ENCODE measurements around the gene PCBP2.
"Not testable (repeated sequence)": the region's sequence is repeated elsewhere in the genome, so short reads cannot be mapped to it uniquely, and the experiment has no call there.

PCBP2 gene

DNA sequence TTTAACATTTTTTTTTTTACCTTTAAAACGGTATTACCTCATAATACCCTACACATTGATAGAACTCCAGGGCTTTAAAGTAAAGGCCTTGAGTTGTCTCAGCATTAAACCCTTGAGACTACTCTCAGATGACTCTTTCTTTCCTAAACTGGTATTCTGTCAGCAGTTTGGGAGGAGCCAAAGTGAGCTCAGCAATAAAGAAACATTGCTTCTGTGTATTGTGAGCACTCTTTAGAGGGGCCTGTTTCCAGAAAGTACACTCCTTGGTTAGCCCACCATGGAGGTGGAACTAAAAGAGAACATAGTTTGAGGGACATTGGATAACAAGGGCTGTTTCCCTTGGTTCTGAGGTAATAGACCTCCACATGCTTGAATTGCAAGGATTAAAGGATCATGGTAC lies 27.0 kb downstream of the PCBP2 start:
- TF ChIP-seq, protein P1, sequence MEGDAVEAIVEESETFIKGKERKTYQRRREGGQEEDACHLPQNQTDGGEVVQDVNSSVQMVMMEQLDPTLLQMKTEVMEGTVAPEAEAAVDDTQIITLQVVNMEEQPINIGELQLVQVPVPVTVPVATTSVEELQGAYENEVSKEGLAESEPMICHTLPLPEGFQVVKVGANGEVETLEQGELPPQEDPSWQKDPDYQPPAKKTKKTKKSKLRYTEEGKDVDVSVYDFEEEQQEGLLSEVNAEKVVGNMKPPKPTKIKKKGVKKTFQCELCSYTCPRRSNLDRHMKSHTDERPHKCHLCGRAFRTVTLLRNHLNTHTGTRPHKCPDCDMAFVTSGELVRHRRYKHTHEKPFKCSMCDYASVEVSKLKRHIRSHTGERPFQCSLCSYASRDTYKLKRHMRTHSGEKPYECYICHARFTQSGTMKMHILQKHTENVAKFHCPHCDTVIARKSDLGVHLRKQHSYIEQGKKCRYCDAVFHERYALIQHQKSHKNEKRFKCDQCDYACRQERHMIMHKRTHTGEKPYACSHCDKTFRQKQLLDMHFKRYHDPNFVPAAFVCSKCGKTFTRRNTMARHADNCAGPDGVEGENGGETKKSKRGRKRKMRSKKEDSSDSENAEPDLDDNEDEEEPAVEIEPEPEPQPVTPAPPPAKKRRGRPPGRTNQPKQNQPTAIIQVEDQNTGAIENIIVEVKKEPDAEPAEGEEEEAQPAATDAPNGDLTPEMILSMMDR (IDR thresholded peaks at IDR 0.05; ENCODE audit: borderline replicate concordance, insufficient read depth, low read depth, low read length) = no peak
- no peak overlapping the region for H3K4me3 ChIP-seq (ENCODE audit: low read depth, low read length)

DNA sequence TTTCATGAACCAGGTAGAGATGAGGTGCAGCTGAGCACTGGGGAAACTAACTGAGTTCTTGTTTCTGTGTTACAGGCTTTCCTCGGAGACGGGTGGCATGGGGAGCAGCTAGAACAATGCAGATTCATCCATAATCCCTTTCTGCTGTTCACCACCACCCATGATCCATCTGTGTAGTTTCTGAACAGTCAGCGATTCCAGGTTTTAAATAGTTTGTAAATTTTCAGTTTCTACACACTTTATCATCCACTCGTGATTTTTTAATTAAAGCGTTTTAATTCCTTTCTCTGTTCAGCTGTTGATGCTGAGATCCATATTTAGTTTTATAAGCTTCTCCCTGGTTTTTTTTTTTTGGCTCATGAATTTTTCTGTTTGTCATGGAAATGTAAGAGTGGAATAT lies 27.4 kb downstream of the PCBP2 start:
- H3K4me3 ChIP-seq (ENCODE audit: low read depth, low read length) = no peak overlapping the region
- TF ChIP-seq, protein P1 (IDR thresholded peaks at IDR 0.05; ENCODE audit: borderline replicate concordance, insufficient read depth, low read depth, low read length) = no peak

DNA sequence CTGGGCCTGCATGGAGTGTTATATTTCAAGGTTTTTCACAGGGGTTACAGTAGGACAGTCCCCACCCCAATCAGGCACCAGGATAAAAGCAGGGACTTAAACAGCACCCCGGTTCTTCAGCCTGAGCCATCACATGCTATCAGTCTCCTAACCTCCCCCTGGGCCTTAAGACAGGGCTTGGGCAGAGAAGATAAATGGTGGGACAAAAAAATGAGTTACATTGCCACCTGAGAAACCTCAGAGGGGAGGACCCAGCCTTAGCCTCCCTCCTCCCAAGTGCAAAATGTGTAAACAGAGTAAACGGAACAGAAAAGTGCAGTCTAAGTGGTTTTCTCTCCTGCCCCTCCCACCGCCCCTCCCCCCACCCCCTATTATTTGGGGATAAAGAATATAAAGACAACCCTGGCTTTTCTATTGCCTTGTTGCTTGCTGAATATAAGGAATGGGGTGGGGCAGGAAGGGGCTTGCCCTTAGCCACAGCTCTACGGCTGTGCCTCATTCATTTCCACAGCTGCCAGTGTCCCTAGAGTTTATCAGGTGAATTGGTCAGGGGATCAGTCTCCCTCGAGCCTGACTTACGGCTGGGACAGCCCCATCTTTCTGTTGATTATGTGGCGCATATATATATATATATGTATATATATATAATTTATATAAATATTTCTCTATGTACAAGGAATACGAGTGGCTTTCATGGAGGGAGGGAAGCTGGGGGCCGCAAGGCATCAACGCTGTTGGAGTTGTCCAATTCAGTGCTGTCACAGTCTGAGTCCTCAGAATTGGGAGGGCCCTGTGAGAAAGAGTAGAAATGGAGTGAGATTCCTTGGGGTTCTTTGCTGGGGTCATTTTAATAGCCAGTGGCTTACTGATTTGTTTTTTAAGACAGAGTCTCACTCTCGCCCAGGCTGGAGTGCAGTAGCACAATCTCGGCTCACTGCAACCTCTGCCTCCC lies 28.9 kb downstream of the PCBP2 start:
- H3K4me3 ChIP-seq (ENCODE audit: low read depth, low read length) = no peak overlapping the region
- TF ChIP-seq, protein P1 (IDR thresholded peaks at IDR 0.05; ENCODE audit: borderline replicate concordance, insufficient read depth, low read depth, low read length) = no peak

DNA sequence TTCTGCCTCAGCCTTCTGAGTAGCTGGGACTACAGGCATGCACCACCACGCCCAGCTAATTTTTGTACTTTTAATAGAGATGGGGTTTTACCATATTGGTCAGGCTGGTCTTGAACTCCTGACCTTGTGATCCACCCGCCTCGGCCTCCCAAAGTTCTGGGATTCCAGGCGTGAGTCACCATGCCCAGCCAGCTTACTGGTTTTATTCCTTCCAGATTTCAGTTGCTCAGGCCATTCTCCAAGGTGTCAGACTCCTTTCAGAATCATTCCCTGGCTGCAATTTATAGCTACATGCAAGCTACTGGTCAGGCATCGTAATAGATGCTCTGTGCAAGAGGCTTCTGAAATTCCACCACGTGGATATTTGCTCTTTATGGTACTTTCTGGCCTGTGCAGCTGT lies 29.6 kb downstream of the PCBP2 start:
- not testable (repeated sequence) for H3K4me3 ChIP-seq (ENCODE audit: low read depth, low read length)

DNA sequence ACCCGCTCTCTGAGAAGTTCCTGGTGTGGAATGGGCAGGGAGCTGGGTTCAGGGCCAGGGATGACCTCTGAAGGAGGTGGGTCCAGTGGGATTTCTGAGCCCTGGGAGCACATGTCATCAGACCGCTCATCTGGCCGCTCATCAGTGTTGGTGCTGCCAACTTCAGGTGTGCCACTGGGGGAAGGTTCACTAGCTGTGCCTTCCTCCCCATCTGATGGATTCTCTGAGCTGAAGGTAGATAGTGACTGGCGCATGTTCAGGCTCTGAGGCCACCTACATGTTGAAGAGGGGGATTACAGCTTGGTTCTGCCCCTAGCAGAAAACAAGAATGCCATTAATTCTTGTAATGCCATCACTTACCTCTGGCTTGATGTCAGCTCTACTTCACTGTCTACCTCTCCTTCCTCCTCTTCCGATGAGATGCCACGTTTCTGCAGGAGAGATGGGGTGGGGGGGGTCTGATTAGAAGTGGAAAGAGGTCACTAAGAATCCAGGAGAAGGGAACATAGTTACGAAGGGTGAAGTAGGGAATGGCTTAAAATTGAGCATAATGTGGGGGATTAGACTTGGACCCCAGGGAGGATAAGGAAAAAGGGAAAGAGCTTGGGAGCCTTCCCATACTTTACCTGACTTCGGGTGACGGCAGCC lies 30.2 kb downstream of the PCBP2 start:
- H3K4me3 ChIP-seq (ENCODE audit: low read depth, low read length) = no peak overlapping the region
- TF ChIP-seq, protein P1 (IDR thresholded peaks at IDR 0.05; ENCODE audit: borderline replicate concordance, insufficient read depth, low read depth, low read length) = peak; percentile 29; the same call in 1 of the 2 replicates

DNA sequence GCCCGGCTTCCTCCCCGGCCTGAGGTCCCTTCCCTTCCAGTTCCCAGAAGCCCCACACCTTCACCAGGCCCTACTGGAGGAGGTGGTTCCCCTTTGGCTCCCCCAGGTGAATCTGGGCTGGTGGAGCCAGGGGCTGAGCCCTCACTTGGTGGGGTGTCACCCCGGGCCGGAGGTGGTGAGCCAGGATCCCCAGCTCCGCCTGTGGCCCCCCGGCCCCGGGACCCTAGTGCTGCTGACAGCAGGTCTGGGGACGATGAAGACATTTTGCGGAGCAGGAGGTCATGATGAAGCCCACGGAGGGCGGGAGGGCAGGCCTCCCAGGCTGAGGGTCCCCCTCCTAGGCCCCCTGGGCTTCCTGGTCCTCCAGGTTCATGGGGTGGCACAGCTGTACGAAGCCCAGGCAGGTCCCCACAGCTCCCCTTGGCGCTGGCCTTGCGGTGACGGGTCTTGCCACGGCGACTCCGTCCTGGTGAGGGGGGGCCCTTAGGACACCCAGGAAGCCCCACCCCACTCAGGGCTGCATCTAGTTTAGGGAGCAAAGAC lies 30.8 kb downstream of the PCBP2 start:
- TF ChIP-seq, protein P1 (IDR thresholded peaks at IDR 0.05; ENCODE audit: borderline replicate concordance, insufficient read depth, low read depth, low read length) = no peak
- no peak overlapping the region for H3K4me3 ChIP-seq (ENCODE audit: low read depth, low read length)

DNA sequence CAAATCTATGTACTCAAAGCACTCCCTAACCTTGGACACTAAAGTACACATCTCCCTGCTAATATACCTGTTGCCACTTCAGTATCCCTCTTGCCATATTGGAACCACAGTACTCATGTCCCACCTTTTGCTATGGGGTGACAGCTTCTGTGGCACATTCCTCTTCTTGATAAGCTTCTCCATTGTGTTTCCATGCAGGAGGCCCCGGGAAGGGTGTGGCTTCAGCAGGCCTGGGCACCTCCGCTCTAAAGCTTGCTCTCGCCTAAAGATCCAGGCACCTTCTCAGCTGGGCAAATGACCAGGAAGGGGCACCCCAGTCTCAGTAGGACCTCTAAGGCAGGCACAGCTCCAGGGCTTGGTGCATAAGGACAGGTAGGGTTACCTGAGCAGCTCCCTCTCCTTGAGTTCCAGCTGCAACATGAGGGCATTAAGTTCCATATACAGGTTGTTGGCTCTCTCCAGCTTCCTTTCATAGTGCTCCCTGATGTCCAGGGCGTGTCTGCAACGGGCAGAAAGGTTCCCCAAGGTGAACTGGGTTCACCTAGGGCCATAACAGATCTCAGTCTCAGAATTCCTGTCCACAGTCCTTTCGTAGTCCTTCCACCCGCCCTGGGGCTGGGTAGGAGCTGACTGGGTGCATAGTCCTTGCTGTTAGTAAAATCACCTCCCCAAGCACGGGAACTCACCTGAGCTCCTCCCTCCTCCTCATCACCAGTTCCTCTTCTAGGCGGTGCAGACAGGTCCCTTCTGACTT lies 31.5 kb downstream of the PCBP2 start:
- TF ChIP-seq, protein P1 (IDR thresholded peaks at IDR 0.05; ENCODE audit: borderline replicate concordance, insufficient read depth, low read depth, low read length) = no peak
- H3K4me3 ChIP-seq (ENCODE audit: low read depth, low read length) = no peak overlapping the region

All from GM12875 (cell line).